Coronary artery (tissue), 2 donors: ENCODE results near the gene ARHGEF38.

ENCODE experiments used
- DNase-seq: peaks from one replicate; pipeline ENCODE4 v3.0.0-alpha.2; 2017; ENCODE audit warnings: low spot score
- H3K27ac ChIP-seq, 2 donors: fragments of 200-600 bp; sonication (generic); one replicate each; pipeline ENCODE4 v1.5.1; 2016 to 2019
- H3K4me3 ChIP-seq: fragments of 200-600 bp; sonication (generic); 2 replicates; pipeline ENCODE4 v1.5.1; 2016; ENCODE audit warnings: mild to moderate bottlenecking, moderate library complexity
- CTCF ChIP-seq: fragments of 200-600 bp; sonication (generic); IDR thresholded peaks from one replicate; pipeline ENCODE4 v1.5.1; 2019; ENCODE audit warnings: antibody characterized with exemption

The ARHGEF38 gene

GRCh38 chr4:105596684-105597083 lies 44.3 kb downstream of the ARHGEF38 start:
- DNase-seq, result no peak
- no peak overlapping the region for H3K4me3 ChIP-seq
- TF ChIP-seq CTCF, result no peak
- H3K27ac ChIP-seq, result no peak overlapping the region

- no peak overlapping the region for H3K27ac ChIP-seq
- no peak for DNase-seq
- no peak overlapping the region for H3K4me3 ChIP-seq
- TF ChIP-seq CTCF, result no peak
Observed at GRCh38 chr4:105598052-105598451, 45.6 kb downstream of the ARHGEF38 start.

GRCh38 chr4:105598787-105599186 lies 46.4 kb downstream of the ARHGEF38 start:
- H3K4me3 ChIP-seq, result no peak overlapping the region
- H3K27ac ChIP-seq, result no peak overlapping the region
- no peak for DNase-seq
- no peak for TF ChIP-seq CTCF

GRCh38 chr4:105599482-105599881 lies 47.1 kb downstream of the ARHGEF38 start:
- no peak for DNase-seq
- Histone ChIP-seq H3K27ac (no peak overlapping the region), H3K4me3 (no peak overlapping the region)
- TF ChIP-seq CTCF, result no peak

GRCh38 chr4:105599932-105600655 lies 47.7 kb downstream of the ARHGEF38 start:
- DNase-seq, result no peak
- no peak overlapping the region for H3K4me3 ChIP-seq
- H3K27ac ChIP-seq, result no peak overlapping the region
- no peak for TF ChIP-seq CTCF

GRCh38 chr4:105600951-105601350 lies 48.5 kb downstream of the ARHGEF38 start:
- no peak for DNase-seq
- no peak overlapping the region for H3K27ac ChIP-seq
- TF ChIP-seq CTCF, result no peak

GRCh38 chr4:105601406-105601805 lies 49.0 kb downstream of the ARHGEF38 start:
- Histone ChIP-seq H3K27ac (no peak overlapping the region), H3K4me3 (no peak overlapping the region)
- TF ChIP-seq CTCF, result no peak
- no peak for DNase-seq

More at GRCh38 chr4:105600951-105601350, 48.5 kb downstream of the ARHGEF38 start:
- H3K4me3 ChIP-seq, result no peak overlapping the region
